SH-SY5Y (cell line): Measurements from ENCODE around the gene TIA1.

ENCODE experiments used
- GATA2 ChIP-seq: IDR thresholded peaks from 2 replicates; pipeline ENCODE4 v1.6.1; 2011; ENCODE audit warnings: mild to moderate bottlenecking, low read depth, low read length
- GATA3 ChIP-seq: IDR thresholded peaks from 2 replicates; pipeline ENCODE4 v1.6.1; 2011; ENCODE audit warnings: low read depth, mild to moderate bottlenecking, low read length, moderate library complexity

The TIA1 gene

DNA sequence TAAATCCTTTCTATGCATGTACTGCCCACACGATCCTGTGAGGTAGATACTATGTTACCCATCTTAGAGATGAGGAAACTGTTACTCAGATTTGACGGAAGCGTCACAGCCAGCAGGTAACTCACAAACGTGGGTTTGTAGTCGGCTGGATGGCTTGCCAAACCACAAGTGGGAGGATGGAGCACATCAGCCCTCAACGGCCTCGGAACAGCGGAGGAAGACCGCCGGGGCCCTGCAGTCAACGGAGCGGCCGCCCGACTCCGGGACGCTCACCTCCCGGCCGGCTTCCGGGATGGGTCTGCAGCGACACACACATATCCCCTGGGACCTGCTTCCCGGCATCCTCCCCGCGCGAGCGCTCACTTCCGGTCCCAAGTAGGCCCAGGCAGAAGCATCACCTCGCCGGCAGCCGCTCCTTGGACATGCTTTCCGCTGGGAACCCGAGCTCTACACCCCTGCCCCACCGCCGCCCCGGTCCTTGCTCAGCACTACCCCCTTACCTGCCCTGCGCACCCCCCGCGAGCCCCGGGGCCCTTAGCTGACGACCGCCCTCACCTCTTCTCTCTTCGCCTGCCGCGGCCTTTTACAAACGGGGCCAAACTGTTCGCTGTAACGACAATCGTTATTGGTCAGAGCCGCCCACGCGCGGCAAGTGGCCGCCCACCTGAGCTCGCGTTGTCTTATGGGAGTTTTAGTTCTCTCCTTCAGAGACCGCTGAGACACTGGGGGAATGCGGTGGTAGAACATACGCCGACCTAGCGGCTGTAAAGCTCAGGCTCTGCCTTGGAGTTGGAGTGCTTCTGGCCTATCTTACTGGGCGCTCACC is 57.8 kb downstream of the TIA1 start, which contains the start of gene C2orf42:
Gene C2orf42 (minus strand): TSS at position 602 of the 826 bp plus-strand sequence. CDS start 9,034 bp downstream, outside the sequence.
- TF ChIP-seq GATA3 (no peak), GATA2 (no peak; the same call in 1 of the 2 replicates)

DNA sequence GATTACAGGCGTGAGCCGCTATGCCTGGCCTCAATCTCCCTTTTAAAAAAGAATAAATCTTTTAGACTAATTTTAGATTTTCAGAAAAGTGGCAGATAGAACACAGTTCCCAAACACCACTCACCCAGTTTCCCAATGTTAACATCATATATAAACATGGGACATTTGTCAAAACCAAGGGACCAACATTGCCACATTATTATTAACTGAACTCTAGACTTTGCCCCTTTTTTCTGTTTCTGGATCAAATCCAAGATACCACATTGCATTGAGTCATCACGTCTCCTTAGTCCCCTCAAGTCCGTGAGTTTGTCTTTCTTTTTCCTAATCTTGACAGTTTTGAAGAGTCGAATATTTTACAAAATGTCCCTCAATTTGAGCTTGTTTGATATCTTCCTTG is 60.0 kb downstream of the TIA1 start:
- TF ChIP-seq GATA2, result no peak
- no peak for TF ChIP-seq GATA3

GRCh38 chr2:70182689-70183088 is 65.7 kb downstream of the TIA1 start:
- TF ChIP-seq GATA2 (no peak), GATA3 (no peak)

DNA sequence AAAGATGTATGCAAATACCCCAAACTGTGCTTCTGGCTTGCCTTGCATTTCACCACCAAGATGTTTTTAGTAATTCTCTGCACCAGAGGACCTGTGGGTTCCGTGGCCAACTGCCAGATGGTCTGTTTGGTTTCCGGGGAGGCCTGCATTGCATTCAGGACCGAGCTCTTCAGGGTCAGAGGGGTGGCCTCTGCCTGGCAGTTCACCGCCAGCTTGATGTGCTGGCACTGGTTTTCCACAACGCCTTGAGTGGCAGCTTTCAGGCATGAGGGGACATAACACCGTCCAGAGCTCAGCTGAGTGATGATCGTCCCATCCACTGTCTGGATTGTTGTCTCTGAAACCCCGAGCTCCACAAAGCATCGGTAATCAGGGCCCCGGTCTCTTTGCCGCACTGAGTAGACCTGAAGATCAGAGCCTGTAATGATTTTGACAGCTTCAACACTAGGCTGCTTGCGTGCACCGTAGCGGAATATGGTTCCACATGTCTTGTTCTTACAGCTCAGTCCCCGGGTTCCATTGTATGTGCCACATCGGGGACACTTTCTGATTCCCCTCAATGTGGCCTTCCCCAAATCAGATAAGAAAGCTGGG is 67.0 kb downstream of the TIA1 start:
- TF ChIP-seq GATA3 (no peak), GATA2 (no peak)

DNA sequence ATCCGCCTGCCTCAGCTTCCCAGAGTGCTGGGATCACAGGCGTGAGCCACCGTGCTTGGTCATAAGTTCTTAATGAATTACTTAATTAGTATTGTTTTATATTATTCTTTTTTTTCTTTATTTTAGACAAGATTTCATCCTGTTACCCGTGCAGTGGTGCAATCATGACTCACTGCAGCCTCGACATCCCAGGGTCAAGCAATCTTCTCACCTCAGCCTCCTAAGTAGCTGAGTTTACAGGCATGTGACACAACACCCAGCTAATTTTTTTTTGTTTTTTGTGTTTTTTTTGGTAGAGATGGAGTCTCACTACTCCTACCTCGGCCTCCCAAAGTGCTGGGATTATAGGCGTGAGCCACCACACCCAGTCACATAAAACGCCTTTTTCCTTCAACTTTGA is 74.9 kb downstream of the TIA1 start:
- TF ChIP-seq GATA2, result no peak
- TF ChIP-seq GATA3, result no peak

DNA sequence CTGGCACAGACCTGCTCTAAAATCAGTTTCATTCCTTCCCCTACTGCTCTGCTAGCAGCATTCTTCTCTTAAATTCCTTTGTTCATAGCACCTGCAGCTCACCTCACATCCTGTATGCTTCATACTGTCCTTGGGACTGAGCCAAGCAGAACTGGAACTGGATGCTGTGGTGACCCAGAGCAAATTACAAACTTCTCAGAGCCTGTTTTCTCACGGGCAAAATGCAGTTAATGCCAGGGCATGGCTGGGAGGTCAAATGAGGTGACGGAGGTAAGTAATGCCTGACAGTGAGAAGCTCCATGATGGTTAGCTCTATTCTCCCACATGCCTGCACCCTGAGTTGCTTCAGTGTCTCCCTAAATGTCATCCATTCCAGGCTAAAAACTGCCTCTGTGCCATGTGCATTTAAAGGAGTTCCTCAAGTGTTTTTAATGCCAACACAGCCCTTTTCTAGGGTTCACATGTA is 87.3 kb downstream of the TIA1 start:
- TF ChIP-seq GATA3, result no peak

GRCh38 chr2:70160545-70160944 is 87.9 kb downstream of the TIA1 start:
- no peak for TF ChIP-seq GATA2
- TF ChIP-seq GATA3, result no peak
